ENCODE measurements around the gene LEP. TPM values are rescaled to one million over a fixed set of nuclear protein-coding genes. Genes with fewer than 3 reads are reported as not detected.

The LEP gene
- total and polyA plus RNA-seq, 2 donors (not counting 1 experiment from before 2014, with no cell fraction given): not detected

- H3K27ac ChIP-seq (ENCODE audit: low read length in 2 of 2): no peak overlapping the region
- TF ChIP-seq EZH2 (IDR thresholded peaks at IDR 0.05; ENCODE audit: borderline replicate concordance, insufficient read depth, low read depth, low read length, poor library complexity, severe bottlenecking): no peak
- TF ChIP-seq, protein P1, sequence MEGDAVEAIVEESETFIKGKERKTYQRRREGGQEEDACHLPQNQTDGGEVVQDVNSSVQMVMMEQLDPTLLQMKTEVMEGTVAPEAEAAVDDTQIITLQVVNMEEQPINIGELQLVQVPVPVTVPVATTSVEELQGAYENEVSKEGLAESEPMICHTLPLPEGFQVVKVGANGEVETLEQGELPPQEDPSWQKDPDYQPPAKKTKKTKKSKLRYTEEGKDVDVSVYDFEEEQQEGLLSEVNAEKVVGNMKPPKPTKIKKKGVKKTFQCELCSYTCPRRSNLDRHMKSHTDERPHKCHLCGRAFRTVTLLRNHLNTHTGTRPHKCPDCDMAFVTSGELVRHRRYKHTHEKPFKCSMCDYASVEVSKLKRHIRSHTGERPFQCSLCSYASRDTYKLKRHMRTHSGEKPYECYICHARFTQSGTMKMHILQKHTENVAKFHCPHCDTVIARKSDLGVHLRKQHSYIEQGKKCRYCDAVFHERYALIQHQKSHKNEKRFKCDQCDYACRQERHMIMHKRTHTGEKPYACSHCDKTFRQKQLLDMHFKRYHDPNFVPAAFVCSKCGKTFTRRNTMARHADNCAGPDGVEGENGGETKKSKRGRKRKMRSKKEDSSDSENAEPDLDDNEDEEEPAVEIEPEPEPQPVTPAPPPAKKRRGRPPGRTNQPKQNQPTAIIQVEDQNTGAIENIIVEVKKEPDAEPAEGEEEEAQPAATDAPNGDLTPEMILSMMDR (IDR thresholded peaks at IDR 0.05): no peak
- H3K4me2 ChIP-seq (replicated peaks; ENCODE audit: low read depth, low read length, poor library complexity, severe bottlenecking): no peak overlapping the region
- ATAC-seq (ENCODE audit: low read depth): no peak
- no peaks in the 10 kb centered on the region for H3K79me2 ChIP-seq (ENCODE audit: control insufficient read depth, insufficient read depth, low read length)
- no peak overlapping the region for H3K4me3 ChIP-seq (ENCODE audit: control extremely low read depth in 1 of 5, extremely low read depth in 1 of 5, insufficient read depth in 1 of 5, low read depth in 2 of 5, low read length in 4 of 5)
- Mint-ChIP-seq H3K4me1 (peaks cover 1% of the 10 kb centered on the region), H3K27me3 (peaks cover 14% of the 10 kb centered on the region), H3K27ac (no peak overlapping the region), H3K9me3 (ENCODE audit: insufficient read depth) (peaks cover 13% of the 10 kb centered on the region), H3K4me3 (no peak overlapping the region)
- H3K36me3 ChIP-seq (replicated peaks in 1 of 2; ENCODE audit: control extremely low read depth in 1 of 2, control insufficient read depth in 1 of 2, extremely low read depth in 1 of 2, insufficient read depth in 2 of 2, low read length in 1 of 2): no peaks in the 10 kb centered on the region
- no peak overlapping the region for H2AFZ ChIP-seq (ENCODE audit: insufficient read depth, low read depth, low read length, poor library complexity, severe bottlenecking)
- ChIA-PET POLR2A (no interaction called here), CTCF (no interaction called here)
- H4K20me1 ChIP-seq (ENCODE audit: control insufficient read depth, insufficient read depth, low read length, poor library complexity, severe bottlenecking): no peaks in the 10 kb centered on the region
- no peak overlapping the region for H3K9ac ChIP-seq (ENCODE audit: low read length)
- no peaks in the 10 kb centered on the region for H3K4me1 ChIP-seq (ENCODE audit: control insufficient read depth in 2 of 2, insufficient read depth in 2 of 2, low read length in 2 of 2)
- peaks cover 0 to 13% (median 0%) of the 10 kb centered on the region in 4 experiments for H3K27me3 ChIP-seq (replicated peaks in 1 of 4; ENCODE audit: control extremely low read depth in 1 of 4, control insufficient read depth in 3 of 4, insufficient read depth in 4 of 4, low read length in 3 of 4)
- DNase-seq: no peak
- intact Hi-C loops (cut with micrococcal nuclease): no loop called here
- 64% methylated on average over 3 of the region's 3 CpGs for WGBS (ENCODE audit: insufficient coverage)
- H3K9me3 ChIP-seq (ENCODE audit: control extremely low read depth in 1 of 3, control insufficient read depth in 2 of 3, insufficient read depth in 1 of 3, low read length in 2 of 3): peaks cover 0 to 20% (median under 1%) of the 10 kb centered on the region in 3 donors
These were observed 34.0 kb downstream of the LEP start for GRCh38 chr7:128274884-128275603.

DNA sequence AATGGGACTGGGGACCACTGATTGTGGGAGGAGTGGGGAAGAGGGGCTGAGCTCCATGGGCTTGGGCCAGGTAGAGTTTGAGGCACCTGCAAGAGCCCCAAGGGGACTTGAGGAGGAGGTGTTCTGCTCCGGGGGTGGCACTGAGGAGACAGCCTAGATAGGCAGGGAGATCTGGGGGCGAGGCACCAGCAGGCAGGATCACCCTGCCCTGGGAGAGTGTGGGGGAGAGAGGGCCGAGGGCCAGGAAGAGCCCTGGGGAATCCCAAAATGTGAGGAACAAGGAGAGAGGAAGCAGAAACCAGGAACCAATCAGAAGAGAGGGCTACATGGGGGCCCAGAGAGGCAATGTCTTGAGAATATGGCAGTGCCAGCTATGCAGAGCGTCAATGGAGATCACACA is 34.6 kb downstream of the LEP start:
- no peak for TF ChIP-seq EZH2 (IDR thresholded peaks at IDR 0.05; ENCODE audit: borderline replicate concordance, insufficient read depth, low read depth, low read length, poor library complexity, severe bottlenecking)
- TF ChIP-seq, protein P1 (IDR thresholded peaks at IDR 0.05): no peak
- ChIA-PET POLR2A (no interaction called here), CTCF (no interaction called here)

More for the DNA sequence above, 34.6 kb downstream of the LEP start:
- intact Hi-C loops (cut with micrococcal nuclease): no loop called here
- Histone ChIP-seq H3K4me3 (ENCODE audit: control extremely low read depth in 1 of 5, extremely low read depth in 1 of 5, insufficient read depth in 1 of 5, low read depth in 2 of 5, low read length in 4 of 5) (no peak overlapping the region), H3K9me3 (ENCODE audit: control extremely low read depth in 1 of 3, control insufficient read depth in 2 of 3, insufficient read depth in 1 of 3, low read length in 2 of 3) (peaks cover 0 to 20% (median 4%) of the 10 kb centered on the region in 3 donors), H3K9ac (ENCODE audit: low read length) (no peak overlapping the region), H3K4me2 (replicated peaks; ENCODE audit: low read depth, low read length, poor library complexity, severe bottlenecking) (no peak overlapping the region), H3K36me3 (replicated peaks in 1 of 2; ENCODE audit: control extremely low read depth in 1 of 2, control insufficient read depth in 1 of 2, extremely low read depth in 1 of 2, insufficient read depth in 2 of 2, low read length in 1 of 2) (no peaks in the 10 kb centered on the region), H3K27ac (ENCODE audit: low read length in 2 of 2) (no peak overlapping the region), H3K4me1 (ENCODE audit: control insufficient read depth in 2 of 2, insufficient read depth in 2 of 2, low read length in 2 of 2) (no peaks in the 10 kb centered on the region), H3K79me2 (ENCODE audit: control insufficient read depth, insufficient read depth, low read length) (no peaks in the 10 kb centered on the region), H2AFZ (ENCODE audit: insufficient read depth, low read depth, low read length, poor library complexity, severe bottlenecking) (no peak overlapping the region), H3K27me3 (replicated peaks in 1 of 4; ENCODE audit: control extremely low read depth in 1 of 4, control insufficient read depth in 3 of 4, insufficient read depth in 4 of 4, low read length in 3 of 4) (peaks cover 0 to 11% (median 0%) of the 10 kb centered on the region in 4 experiments), H4K20me1 (ENCODE audit: control insufficient read depth, insufficient read depth, low read length, poor library complexity, severe bottlenecking) (no peaks in the 10 kb centered on the region)
- Mint-ChIP-seq H3K27ac (no peak overlapping the region), H3K9me3 (ENCODE audit: insufficient read depth) (peaks cover 15% of the 10 kb centered on the region), H3K27me3 (peaks cover 14% of the 10 kb centered on the region), H3K4me1 (peaks cover 1% of the 10 kb centered on the region), H3K4me3 (no peak overlapping the region)
- no peak for DNase-seq
- no peak for ATAC-seq (ENCODE audit: low read depth)
- 83% methylated on average over 4 of the region's 4 CpGs for WGBS (ENCODE audit: insufficient coverage)

Data from B cell (primary cell).